Keratinocyte (primary cell): ENCODE results near the gene NECTIN1. TPM values are rescaled to one million over a fixed set of nuclear protein-coding genes. Genes with fewer than 3 reads are reported as not detected.

Source experiments
- DNase-seq: peaks from one replicate; pipeline ENCODE4 v3.0.0-alpha.2; 2011; ENCODE audit warnings: low read depth, missing footprints, low spot score
- FAIRE-seq: peaks from 2 replicates; lab custom pipeline; 2011; peaks lifted over from hg19 to GRCh38; lab: Jason Lieb, UNC
- H2AFZ ChIP-seq: 2 replicates; pipeline ENCODE4 v1.6.0; 2012; ENCODE audit warnings: low read length, control low read depth, inconsistent platforms; ENCODE audit not compliant: control insufficient read depth
- H3K27ac ChIP-seq: 2 replicates; pipeline ENCODE4 v1.5.1; 2011; ENCODE audit warnings: low read length; ENCODE audit not compliant: control insufficient read depth, insufficient read depth
- H3K27me3 ChIP-seq: 3 replicates; pipeline ENCODE4 v1.6.0; 2011; ENCODE audit warnings: low read length; ENCODE audit not compliant: control insufficient read depth, insufficient read depth; ENCODE audit errors: extremely low read depth
- H3K36me3 ChIP-seq, 2 experiments: 2 replicates in 1 of 2; 3 replicates in 1 of 2; pipeline ENCODE4 v1.5.1; 2011; ENCODE audit warnings: low read length in 2 of 2, mild to moderate bottlenecking in 1 of 2; ENCODE audit not compliant: control insufficient read depth in 2 of 2, insufficient read depth in 2 of 2; ENCODE audit errors: extremely low read depth in 1 of 2
- H3K4me1 ChIP-seq: 3 replicates; pipeline ENCODE4 v1.5.1; 2011; ENCODE audit warnings: low read length; ENCODE audit not compliant: control insufficient read depth, insufficient read depth; ENCODE audit errors: extremely low read depth
- H3K4me2 ChIP-seq: 3 replicates; pipeline ENCODE4 v1.6.0; 2011; ENCODE audit warnings: low read depth, low read length; ENCODE audit not compliant: control insufficient read depth, insufficient read depth; ENCODE audit errors: extremely low read depth
- H3K4me3 ChIP-seq, 3 experiments: fragments of 200-600 bp in 1 of 3; sonication (generic) in 1 of 3; 2 replicates in 2 of 3; 3 replicates in 1 of 3; pipeline ENCODE4 v1.5.1; 2011 to 2016; ENCODE audit warnings: low read length in 3 of 3, mild to moderate bottlenecking in 3 of 3, control low read depth in 2 of 3, inconsistent platforms in 1 of 3, low read depth in 1 of 3, mixed read lengths in 1 of 3, mixed run types in 1 of 3, moderate library complexity in 1 of 3; ENCODE audit not compliant: control insufficient read depth in 2 of 3, insufficient read depth in 2 of 3; ENCODE audit errors: extremely low read depth in 1 of 3
- H3K79me2 ChIP-seq: 2 replicates; pipeline ENCODE4 v1.6.0; 2012; ENCODE audit warnings: low read length; ENCODE audit not compliant: control insufficient read depth, insufficient read depth
- H3K9ac ChIP-seq: 3 replicates; pipeline ENCODE4 v1.6.0; 2011; ENCODE audit warnings: low read length; ENCODE audit not compliant: control insufficient read depth, insufficient read depth; ENCODE audit errors: extremely low read depth
- H3K9me1 ChIP-seq: 3 replicates; pipeline ENCODE4 v1.6.0; 2011; ENCODE audit warnings: low read length; ENCODE audit not compliant: control insufficient read depth, insufficient read depth; ENCODE audit errors: extremely low read depth
- H3K9me3 ChIP-seq: 2 replicates; pipeline ENCODE4 v1.5.1; 2012; ENCODE audit warnings: low read depth, low read length; ENCODE audit not compliant: control insufficient read depth
- H4K20me1 ChIP-seq: 3 replicates; pipeline ENCODE4 v1.6.0; 2011; ENCODE audit warnings: low read length; ENCODE audit not compliant: control insufficient read depth, insufficient read depth; ENCODE audit errors: extremely low read depth
- CTCF ChIP-seq, 3 experiments: IDR thresholded peaks in 1 of 3; conservative IDR thresholded peaks in 1 of 3; optimal IDR thresholded peaks in 1 of 3; 2 replicates in 2 of 3; 3 replicates in 1 of 3; pipeline versions ENCODE3 to v1.5.1; 2011; ENCODE audit warnings: low read length in 3 of 3, mild to moderate bottlenecking in 3 of 3, moderate library complexity in 2 of 3, control low read depth in 1 of 3, inconsistent platforms in 1 of 3; ENCODE audit not compliant: insufficient read depth in 2 of 3; ENCODE audit errors: extremely low read depth in 1 of 3
- EZH2 ChIP-seq: IDR thresholded peaks from one replicate; pipeline ENCODE4 v1.6.1; 2012; ENCODE audit warnings: inconsistent platforms, mild to moderate bottlenecking, low read length, moderate library complexity
- dilution Hi-C: fragments of 300-500 bp; cut with MboI; formaldehyde crosslinking; loops from one replicate; pipeline ENCODE4 v1.7.0; 2020; ENCODE audit warnings: low sequenced_read_pairs; ENCODE audit not compliant: extremely low pct_ligation_motif_present
- polyA plus RNA-seq, 5 experiments: library from polyadenylated mRNA; depleted of rRNA in 3 of 5; stranded (reverse) in 3 of 5; stranded (forward) in 1 of 5; unstranded in 1 of 5; fragments of >200 nt; gene quantifications; 1 replicate in 1 of 5; 2 replicates in 3 of 5; 3 replicates in 1 of 5; pipeline versions ENCODE4 v1.2.1 to v1.2.3, GENCODE V29; 2011 to 2012; ENCODE audit warnings: missing spikeins in 2 of 5, low read depth in 1 of 5, low replicate concordance in 1 of 5

NECTIN1 gene
- polyA plus RNA-seq, 1 donor (not counting 4 experiments of a cell fraction or from before 2014, with no cell fraction given) = 37.5 TPM

GRCh38 chr11:119742263-119742861 is 13.4 kb upstream of the NECTIN1 start:
- no peaks in the 10 kb centered on the region for H3K4me1 ChIP-seq
- H3K4me3 ChIP-seq = no peak overlapping the region
- no peaks in the 10 kb centered on the region for H3K36me3 ChIP-seq
- peaks cover 45% of the 10 kb centered on the region for H3K27me3 ChIP-seq
- FAIRE-seq (no peak), DNase-seq (no peak)
- no peak overlapping the region for H2AFZ ChIP-seq
- no peak overlapping the region for H3K4me2 ChIP-seq
- no peaks in the 10 kb centered on the region for H3K79me2 ChIP-seq
- H3K9ac ChIP-seq = no peak overlapping the region
- H3K9me1 ChIP-seq = no peaks in the 10 kb centered on the region
- dilution Hi-C loops = no loop called here
- H3K27ac ChIP-seq = no peak overlapping the region
- H3K9me3 ChIP-seq = no peaks in the 10 kb centered on the region
- TF ChIP-seq EZH2 (peak; percentile 29), CTCF (optimal IDR thresholded peaks at IDR 0.05 in 1 of 3, IDR thresholded peaks at IDR 0.05 in 1 of 3, conservative IDR thresholded peaks at IDR 0.05 in 1 of 3; ENCODE audit: extremely low read depth in 1 of 3, insufficient read depth in 2 of 3, low read length in 3 of 3) (no peak)
- no peaks in the 10 kb centered on the region for H4K20me1 ChIP-seq

- Histone ChIP-seq H2AFZ (no peak overlapping the region), H3K4me3 (no peak overlapping the region), H3K9me1 (no peaks in the 10 kb centered on the region), H3K4me1 (no peaks in the 10 kb centered on the region), H4K20me1 (no peaks in the 10 kb centered on the region), H3K9me3 (no peaks in the 10 kb centered on the region), H3K9ac (no peak overlapping the region), H3K79me2 (no peaks in the 10 kb centered on the region), H3K36me3 (no peaks in the 10 kb centered on the region), H3K27ac (no peak overlapping the region), H3K27me3 (peaks cover 45% of the 10 kb centered on the region), H3K4me2 (peak overlapping the region; percentile 11)
- TF ChIP-seq EZH2 (peak; percentile 57), CTCF (optimal IDR thresholded peaks at IDR 0.05 in 1 of 3, IDR thresholded peaks at IDR 0.05 in 1 of 3, conservative IDR thresholded peaks at IDR 0.05 in 1 of 3; ENCODE audit: extremely low read depth in 1 of 3, insufficient read depth in 2 of 3, low read length in 3 of 3) (peak; percentile 64 to 90 (median 85))
- DNase-seq (no peak), FAIRE-seq (no peak)
- dilution Hi-C loops = no loop called here
These were observed 12.6 kb upstream of the NECTIN1 start for GRCh38 chr11:119741369-119742262.
